Esophagus squamous epithelium (tissue), 4 donors: ENCODE results near the gene TBX20.

ENCODE experiments used
- CTCF ChIP-seq, 6 experiments: fragments of 450-650 bp in 4 of 6; fragments of 200-600 bp in 2 of 6; sonication (generic) in 2 of 6; IDR thresholded peaks; one replicate each; pipeline ENCODE4 v1.5.1; 2016 to 2019; ENCODE audit warnings: antibody characterized with exemption in 6 of 6, mild to moderate bottlenecking in 4 of 6, moderate library complexity in 4 of 6
- POLR2A ChIP-seq, 4 donors: fragments of 450-650 bp; IDR thresholded peaks; one replicate each; pipeline ENCODE4 v1.6.1; 2017; ENCODE audit warnings: antibody characterized with exemption in 4 of 4, mild to moderate bottlenecking in 4 of 4, moderate library complexity in 3 of 4

- TF ChIP-seq CTCF (IDR thresholded peaks at IDR 0.05) (no peak), POLR2A (IDR thresholded peaks at IDR 0.05) (no peak)
Measured at GRCh38 chr7:35286422-35286821, 32.5 kb upstream of the TBX20 start.
